ENCODE results near the gene SLC35F1.

SLC35F1 gene

GRCh38 chr6:118101220-118101619, 194.2 kb downstream of the SLC35F1 start:
- Histone ChIP-seq H3K4me3 (replicated peaks; ENCODE audit: insufficient read depth, low read length) (no peak overlapping the region), H3K27me3 (ENCODE audit: insufficient read depth, poor library complexity, severe bottlenecking) (no peaks in the 10 kb centered on the region), H3K27ac (replicated peaks) (no peak overlapping the region)
- TF ChIP-seq CTCF (IDR thresholded peaks at IDR 0.05; ENCODE audit: insufficient read depth, low read length) (no peak), GABPA (IDR thresholded peaks at IDR 0.05; ENCODE audit: low read depth) (no peak)
- DNase-seq (ENCODE audit: low read depth in 1 of 2, low spot score in 1 of 2): no peak

GRCh38 chr6:118101831-118102345, 194.8 kb downstream of the SLC35F1 start:
- Histone ChIP-seq H3K27ac (replicated peaks) (no peak overlapping the region), H3K27me3 (ENCODE audit: insufficient read depth, poor library complexity, severe bottlenecking) (no peaks in the 10 kb centered on the region), H3K4me3 (replicated peaks; ENCODE audit: insufficient read depth, low read length) (no peak overlapping the region)
- no peak for TF ChIP-seq REST (IDR thresholded peaks at IDR 0.05; ENCODE audit: insufficient replicate concordance, low read depth)
- no peak for TF ChIP-seq SPI1 (IDR thresholded peaks at IDR 0.05; ENCODE audit: borderline replicate concordance, low read depth)
- no peak for TF ChIP-seq GABPA (IDR thresholded peaks at IDR 0.05; ENCODE audit: low read depth)
- no peak for TF ChIP-seq CTCF (IDR thresholded peaks at IDR 0.05; ENCODE audit: insufficient read depth, low read length)
- no peak for TF ChIP-seq POLR2AphosphoS5 (IDR thresholded peaks at IDR 0.05; ENCODE audit: low read depth)
- no peak for DNase-seq (ENCODE audit: low read depth in 1 of 2, low spot score in 1 of 2)

- no peaks in the 10 kb centered on the region for H3K27me3 ChIP-seq (ENCODE audit: insufficient read depth, poor library complexity, severe bottlenecking)
- H3K4me3 ChIP-seq (replicated peaks; ENCODE audit: insufficient read depth, low read length): no peak overlapping the region
- TF ChIP-seq POLR2AphosphoS5 (IDR thresholded peaks at IDR 0.05; ENCODE audit: low read depth) (no peak), GABPA (IDR thresholded peaks at IDR 0.05; ENCODE audit: low read depth) (no peak), SPI1 (IDR thresholded peaks at IDR 0.05; ENCODE audit: borderline replicate concordance, low read depth) (no peak), CTCF (IDR thresholded peaks at IDR 0.05; ENCODE audit: insufficient read depth, low read length) (no peak), REST (IDR thresholded peaks at IDR 0.05; ENCODE audit: insufficient replicate concordance, low read depth) (no peak)
- DNase-seq (ENCODE audit: low read depth in 1 of 2, low spot score in 1 of 2): no peak
- H3K27ac ChIP-seq (replicated peaks): no peak overlapping the region
These were observed 195.3 kb downstream of the SLC35F1 start for GRCh38 chr6:118102401-118102800.

Data from HL-60 (cell line).